Cardiac ventricle fibroblast (primary cell): ENCODE data around the gene TTYH3. TPM values are rescaled to one million over a fixed set of nuclear protein-coding genes. Genes with fewer than 3 reads are reported as not detected.

Experiments
- total RNA-seq: library from RNA; depleted of rRNA; stranded (reverse); fragments of >200 nt; gene quantifications from 2 replicates; pipeline ENCODE4 v1.2.3, GENCODE V29; 2015

TTYH3 gene
- 46.9 and 50.0 TPM in 2 replicates for total RNA-seq

DNA sequence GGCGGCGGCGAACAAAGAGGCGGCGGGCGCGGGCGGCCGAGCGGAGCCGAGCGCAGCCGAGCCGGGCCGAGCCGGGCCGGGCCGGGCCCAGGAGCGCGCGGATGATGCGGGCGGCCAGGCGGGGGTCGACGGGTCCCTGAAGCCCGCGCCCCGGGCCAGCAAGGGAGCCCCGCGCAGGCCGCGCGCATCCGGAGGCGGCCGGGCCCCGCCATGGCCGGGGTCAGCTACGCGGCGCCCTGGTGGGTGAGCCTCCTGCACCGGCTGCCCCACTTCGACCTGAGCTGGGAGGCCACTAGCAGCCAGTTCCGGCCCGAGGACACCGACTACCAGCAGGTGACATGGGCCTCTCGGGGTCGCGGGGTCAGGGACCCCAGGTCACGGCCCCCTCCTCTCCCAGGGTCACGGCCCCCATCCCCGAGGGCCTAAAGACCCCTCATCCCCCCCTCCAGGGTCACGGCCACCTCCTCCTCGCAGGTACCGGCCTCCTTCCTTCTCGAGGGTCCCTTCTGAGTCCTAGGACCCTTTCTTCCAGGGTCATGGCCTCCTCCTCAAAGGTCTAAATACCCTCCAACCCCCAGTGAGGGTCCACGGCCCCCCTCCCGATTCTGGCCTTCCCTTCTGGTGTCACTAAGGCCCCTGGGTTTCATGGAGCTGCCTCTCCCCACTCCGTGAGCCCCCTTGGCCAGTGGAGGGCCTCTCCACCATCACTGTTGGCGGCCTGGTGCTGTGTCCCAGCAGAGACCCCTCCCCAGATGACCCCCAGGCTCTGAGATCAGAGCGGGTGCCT, at the start of gene TTYH3:
Gene TTYH3 (plus strand): TSS at position 41 of the 787 bp plus-strand sequence. CDS start 170 bp downstream, at position 211.

DNA sequence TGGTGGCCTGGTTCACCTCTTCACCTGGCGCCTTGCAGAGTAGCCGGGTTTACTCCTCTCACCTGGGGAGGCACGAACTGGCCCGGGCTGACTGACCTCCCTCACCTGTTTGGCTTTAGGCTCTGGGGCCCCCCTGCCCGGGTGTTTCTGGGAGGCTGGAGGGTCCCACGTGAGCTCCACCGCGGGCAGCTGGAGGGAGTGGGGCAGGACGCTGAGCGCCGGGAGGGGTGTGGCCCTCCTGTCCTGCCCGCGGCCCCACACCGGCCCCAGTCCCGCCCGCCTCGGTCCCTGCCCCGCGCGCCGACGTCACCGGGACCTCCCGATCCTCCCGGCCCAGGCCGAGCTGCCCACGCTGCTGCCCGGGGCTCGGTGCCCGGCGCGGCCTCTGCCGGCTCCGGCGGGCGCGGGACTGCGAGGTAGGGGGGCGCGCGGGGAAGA, 56.1 kb downstream of the TTYH3 start, which contains the start of gene AMZ1:
Gene AMZ1 (plus strand): TSS at position 322 of the 438 bp plus-strand sequence. CDS start 12,250 bp downstream, outside the sequence.

Other genes with a start within 250 kb of the TTYH3 start
- gene CHST12, start 228.4 kb upstream of the TTYH3 start, total RNA-seq = 14.7 and 21.4 TPM in 2 replicates
- gene GRIFIN, start 155.6 kb upstream of the TTYH3 start, total RNA-seq = not detected in 2 replicates
- 2.7 and 3.0 TPM in 2 replicates for gene LFNG, start 112.2 kb upstream of the TTYH3 start, total RNA-seq
- gene BRAT1, start 76.5 kb upstream of the TTYH3 start, total RNA-seq = 37.9 and 43.6 TPM in 2 replicates
- gene IQCE, start 73.0 kb upstream of the TTYH3 start, total RNA-seq = 8.7 and 10.3 TPM in 2 replicates
- 0.06 TPM in 1 of 2 replicates, not detected in the other for gene AMZ1, start 56.2 kb downstream of the TTYH3 start, total RNA-seq
- gene GNA12, start 212.3 kb downstream of the TTYH3 start, total RNA-seq = 49.1 and 53.3 TPM in 2 replicates